GM21576 (cell line): ENCODE results near the gene RASSF7.

Experiments used
- ATAC-seq: cut with Tn5 transposase; IDR thresholded peaks from one replicate; pipeline ENCODE4 v1.9.1; 2021; ENCODE audit warnings: mild to moderate bottlenecking, moderate library complexity; ENCODE audit not compliant: unreplicated experiment

RASSF7 gene

DNA sequence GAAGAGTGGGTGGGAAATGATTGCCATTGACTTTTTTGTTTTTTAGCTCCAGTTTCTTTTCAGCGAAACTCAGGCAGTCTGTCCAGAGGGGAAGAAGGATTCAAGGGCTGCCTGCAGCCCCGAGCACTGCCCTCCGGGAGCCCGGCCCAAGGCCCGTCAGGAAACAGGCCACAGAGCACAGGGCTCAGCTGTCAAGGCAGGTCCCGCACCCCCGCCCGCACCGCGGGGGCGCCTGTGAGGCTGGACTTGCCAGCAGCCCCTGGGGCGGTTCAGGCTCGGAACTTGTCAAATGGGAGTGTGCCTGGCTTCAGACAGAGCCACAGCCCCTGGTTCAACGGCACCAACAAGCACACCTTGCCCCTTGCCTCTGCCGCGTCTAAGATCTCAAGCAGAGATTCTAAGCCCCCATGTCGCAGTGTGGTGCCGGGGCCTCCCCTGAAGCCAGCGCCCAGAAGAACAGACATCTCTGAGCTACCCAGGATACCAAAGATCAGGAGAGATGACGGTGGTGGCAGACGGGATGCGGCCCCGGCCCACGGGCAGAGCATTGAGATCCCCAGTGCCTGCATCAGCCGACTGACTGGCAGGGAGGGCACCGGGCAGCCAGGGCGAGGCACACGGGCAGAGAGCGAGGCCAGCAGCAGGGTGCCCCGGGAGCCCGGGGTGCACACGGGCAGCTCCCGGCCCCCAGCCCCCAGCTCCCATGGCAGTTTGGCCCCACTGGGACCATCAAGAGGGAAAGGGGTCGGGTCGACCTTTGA is 46.4 kb downstream of the RASSF7 start:
- ATAC-seq, result no peak

DNA sequence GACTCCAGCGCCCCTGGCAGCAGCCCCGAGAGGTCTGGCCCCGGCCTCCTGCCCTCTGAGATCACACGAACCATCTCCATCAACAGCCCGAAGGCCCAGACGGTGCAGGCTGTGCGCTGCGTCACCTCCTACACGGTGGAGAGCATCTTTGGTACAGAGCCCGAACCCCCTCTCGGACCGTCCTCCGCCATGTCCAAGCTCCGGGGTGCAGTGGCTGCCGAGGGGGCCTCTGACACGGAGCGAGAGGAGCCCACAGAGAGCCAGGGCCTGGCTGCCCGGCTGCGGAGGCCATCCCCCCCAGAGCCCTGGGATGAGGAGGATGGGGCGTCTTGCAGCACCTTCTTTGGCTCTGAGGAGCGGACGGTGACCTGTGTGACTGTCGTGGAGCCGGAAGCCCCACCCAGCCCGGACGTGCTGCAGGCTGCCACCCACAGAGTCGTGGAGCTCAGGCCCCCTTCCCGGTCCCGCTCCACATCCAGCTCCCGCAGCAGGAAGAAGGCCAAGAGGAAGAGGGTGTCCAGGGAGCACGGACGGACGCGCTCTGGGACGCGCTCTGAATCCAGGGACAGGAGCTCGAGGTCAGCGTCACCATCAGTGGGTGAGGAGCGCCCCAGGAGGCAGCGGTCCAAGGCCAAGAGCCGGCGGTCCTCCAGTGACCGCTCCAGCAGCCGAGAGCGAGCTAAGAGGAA is 47.3 kb downstream of the RASSF7 start:
- ATAC-seq, result no peak

DNA sequence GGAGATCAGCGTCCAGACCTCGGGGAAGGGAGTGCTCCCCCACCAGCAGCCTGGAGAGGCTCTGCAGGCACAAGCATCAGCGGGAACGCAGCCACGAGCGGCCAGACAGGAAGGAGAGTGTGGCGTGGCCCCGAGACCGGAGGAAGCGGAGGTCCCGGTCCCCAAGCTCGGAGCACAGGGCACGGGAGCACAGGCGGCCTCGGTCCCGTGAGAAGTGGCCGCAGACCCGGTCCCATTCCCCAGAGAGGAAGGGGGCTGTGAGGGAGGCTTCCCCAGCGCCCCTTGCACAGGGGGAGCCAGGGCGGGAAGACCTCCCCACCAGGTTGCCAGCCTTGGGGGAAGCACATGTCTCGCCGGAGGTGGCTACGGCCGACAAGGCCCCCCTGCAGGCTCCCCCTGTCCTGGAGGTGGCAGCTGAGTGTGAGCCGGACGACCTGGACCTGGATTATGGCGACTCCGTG is 48.1 kb downstream of the RASSF7 start:
- ATAC-seq, result no peak

DNA sequence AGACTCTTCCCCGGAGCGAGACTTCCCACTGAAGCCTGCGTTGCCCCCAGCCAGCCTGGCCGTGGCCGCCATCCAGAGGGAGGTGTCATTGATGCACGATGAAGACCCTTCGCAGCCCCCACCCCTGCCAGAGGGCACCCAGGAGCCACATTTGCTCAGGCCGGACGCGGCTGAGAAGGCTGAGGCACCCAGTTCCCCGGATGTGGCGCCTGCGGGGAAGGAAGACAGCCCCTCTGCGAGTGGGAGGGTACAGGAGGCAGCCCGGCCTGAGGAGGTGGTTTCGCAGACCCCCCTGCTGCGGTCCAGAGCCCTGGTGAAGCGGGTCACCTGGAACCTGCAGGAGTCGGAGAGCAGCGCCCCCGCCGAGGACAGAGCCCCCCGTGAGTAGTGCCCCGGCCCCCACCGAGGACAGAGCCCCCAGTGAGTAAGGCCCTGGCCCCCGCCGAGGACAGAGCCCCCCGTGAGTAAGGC is 48.6 kb downstream of the RASSF7 start:
- no peak for ATAC-seq

DNA sequence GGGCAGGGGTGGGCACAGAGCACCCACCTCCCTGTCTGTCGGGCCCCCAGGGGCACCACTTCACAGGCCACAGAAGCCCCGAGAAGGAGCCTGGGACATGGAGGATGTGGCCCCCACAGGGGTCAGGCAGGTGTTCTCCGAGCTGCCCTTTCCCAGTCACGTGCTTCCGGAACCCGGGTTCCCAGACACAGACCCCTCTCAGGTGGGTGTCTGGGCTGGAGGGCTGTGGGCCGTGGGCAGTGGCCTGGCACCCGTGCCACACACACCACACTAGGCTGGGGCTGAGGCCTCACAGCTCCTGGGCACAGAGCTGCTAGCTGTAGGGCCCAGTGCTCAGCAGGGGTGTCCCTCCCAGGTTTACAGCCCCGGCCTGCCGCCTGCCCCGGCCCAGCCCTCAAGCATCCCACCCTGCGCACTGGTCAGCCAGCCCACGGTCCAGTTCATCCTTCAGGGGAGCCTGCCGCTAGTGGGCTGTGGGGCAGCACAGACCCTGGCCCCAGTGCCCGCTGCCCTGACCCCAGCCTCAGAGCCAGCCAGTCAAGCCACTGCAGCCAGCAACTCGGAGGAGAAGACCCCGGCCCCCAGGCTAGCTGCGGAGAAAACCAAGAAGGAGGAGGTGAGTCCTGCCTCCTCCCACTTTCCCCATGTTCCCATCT is 49.5 kb downstream of the RASSF7 start:
- ATAC-seq, result no peak

DNA sequence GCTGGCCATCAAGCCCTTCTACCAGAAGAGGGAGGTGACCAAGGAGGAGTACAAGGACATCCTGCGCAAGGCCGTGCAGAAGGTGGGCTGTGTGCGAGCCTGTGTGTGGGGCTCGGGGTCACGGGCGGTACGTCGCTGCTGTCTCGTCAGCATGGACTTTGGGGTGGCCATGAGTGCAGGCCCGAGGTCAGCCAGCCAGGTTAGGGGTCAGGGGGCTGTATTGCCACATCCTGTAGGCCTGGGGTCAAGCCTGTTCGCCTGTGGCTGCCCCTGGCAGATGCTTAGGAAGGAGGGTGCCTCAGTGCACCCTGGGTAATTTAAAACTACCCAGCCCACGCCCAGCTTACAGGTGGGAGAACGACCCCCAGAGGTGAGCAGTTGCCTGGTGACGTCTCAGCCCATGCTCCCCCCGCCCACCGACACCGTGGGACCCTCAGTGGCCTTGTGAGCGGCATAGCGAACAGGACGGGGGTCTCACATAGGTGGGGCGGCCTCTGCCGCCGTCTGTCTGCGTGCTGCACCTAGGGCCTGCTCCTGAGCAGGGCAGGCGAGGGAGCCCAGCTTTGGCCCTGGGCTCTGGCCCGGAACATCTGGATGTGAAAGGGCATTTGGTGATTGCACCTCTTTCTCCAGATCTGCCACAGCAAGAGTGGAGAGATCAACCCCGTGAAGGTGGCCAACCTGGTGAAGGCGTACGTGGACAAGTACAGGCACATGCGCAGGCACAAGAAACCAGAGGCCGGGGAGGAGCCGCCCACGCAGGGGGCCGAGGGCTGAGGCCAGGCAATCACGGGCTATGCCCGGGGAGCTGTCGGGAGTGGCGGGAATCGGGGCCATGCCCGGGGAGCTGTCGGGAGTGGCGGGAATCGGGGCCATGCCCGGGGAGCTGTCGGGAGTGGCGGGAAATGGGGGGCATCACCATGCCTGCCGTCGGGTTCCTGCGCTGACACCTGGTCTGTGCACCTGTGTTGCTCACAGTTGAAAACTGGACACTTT is 50.5 kb downstream of the RASSF7 start:
- ATAC-seq, result no peak

DNA sequence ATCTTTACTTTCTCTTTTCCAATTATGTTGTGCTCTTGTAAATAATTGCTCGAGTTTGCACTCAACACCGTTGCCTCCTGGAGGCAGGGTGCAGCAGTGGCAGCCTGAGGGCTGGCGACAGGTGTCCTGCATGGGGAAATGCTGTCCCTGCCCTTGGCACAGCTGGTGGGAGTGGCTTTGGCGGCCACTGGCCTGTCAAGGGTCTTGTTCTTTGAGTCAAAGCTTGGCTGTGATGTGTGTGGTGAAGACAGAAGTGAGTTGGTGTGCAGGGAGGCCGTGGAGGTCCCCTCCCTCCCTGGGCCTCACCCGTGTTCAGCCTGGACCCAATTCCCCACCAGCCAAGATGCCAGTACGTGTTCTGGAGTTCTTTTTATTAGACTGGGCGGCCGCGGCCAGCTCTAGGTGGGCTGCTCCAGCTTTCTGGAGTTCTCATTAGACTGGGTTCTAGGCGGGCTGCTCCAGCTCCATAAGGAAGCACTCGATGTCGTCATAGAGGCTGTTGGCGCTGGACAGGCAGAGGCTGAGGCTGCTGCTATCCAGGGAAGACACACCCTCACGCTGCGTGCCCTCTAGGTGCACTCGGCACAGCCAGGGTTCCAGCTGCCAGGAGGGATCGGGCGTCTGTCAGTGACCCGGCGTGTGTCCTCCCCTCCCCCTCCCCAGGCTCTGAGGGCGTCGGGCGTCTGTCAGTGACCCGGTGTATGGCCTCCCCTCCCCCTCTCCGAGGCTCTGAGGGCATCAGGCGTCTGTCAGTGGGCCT is 51.6 kb downstream of the RASSF7 start:
- ATAC-seq, result no peak

DNA sequence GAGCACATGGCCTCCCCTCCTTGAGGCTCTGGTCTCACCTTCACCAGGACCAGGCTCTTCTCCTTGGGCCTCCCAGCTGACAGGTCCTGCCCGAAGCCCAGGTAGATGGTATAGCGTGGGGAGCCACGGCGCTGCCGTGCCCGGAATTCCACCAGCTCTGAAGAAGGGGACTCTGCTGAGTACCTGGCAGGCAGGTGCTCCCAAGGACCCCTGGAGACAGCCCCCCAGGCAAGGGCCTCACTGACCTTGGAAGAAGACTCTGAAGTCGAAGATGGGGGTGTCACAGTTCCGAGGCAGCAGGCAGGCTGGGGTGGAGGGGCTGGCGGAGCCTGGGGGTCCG is 52.2 kb downstream of the RASSF7 start:
- ATAC-seq, result no peak

DNA sequence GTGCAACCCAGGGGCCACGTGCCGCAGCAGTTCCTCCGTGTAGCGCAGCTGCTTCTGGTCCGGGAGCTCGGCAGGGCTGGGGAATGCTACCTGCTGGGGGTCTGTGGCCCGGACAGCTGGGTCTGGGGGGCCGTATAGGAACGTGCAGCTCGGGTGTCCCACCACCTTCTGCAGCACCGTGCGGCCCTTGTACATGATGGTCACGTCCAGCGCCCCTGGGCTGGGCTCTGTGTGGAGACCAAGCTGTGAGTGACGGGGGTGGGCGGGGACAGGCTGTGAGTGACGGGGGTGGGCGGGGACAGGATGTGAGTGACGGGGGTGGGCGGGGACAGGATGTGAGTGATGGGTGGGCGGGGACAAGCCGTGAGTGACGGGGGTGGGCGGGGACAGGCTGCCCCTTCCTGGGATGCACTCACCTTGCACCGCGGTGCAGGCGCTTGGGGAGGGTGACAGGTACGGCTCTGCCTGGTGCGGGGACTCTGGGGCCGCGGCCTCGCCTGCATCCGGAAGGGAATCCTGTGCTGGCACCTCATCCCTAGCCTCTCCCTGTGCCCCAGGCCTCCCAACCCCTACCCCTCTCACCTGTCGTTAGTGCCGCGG is 52.7 kb downstream of the RASSF7 start:
- no peak for ATAC-seq
